HG03108 (cell line): ENCODE results near the gene RENBP.
A peak's percentile ranks its signal among the peaks of the same experiment; 100 is the strongest.

ENCODE experiments used
- ATAC-seq: cut with Tn5 transposase; IDR thresholded peaks from one replicate; pipeline ENCODE4 v1.9.1; 2021; ENCODE audit warnings: moderate library complexity; ENCODE audit not compliant: unreplicated experiment

Gene RENBP

DNA sequence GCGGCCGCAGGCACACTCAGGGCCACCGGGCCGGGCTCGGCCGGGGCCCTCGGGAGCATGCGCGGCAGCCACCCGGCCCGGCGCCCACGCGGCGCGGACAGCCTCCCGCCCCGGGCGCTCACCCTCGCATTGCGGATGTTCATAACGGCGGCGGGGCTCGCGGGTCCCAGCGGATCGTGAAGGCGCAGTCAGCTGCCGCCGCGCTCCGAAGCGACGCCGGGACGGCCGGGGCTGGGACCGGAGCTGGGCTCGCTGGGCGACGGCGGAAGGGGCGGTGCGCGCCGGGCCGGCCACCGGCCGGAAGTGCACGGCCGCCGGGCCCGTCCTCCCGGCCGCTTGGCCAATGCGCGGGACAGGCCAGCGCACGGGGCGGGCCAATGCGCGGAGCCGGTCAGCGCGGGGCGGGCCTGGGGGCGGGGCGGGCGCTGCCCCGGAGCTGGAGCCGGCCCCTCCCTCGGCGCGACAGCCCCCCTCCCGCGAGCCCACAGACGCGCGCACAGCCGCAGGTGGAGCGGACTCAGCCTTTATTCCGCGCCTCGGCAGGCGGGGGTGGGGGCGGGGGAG lies 9.6 kb downstream of the RENBP start, which contains the start of gene NAA10:
TSS of gene NAA10 (minus strand) at position 276 of the 564 bp plus-strand sequence. CDS start at position 143, 133 bp downstream.
- ATAC-seq: peak; percentile 87

- ATAC-seq: peak; percentile 2
Measured at GRCh38 chrX:153934148-153934761, 10.2 kb downstream of the RENBP start.

DNA sequence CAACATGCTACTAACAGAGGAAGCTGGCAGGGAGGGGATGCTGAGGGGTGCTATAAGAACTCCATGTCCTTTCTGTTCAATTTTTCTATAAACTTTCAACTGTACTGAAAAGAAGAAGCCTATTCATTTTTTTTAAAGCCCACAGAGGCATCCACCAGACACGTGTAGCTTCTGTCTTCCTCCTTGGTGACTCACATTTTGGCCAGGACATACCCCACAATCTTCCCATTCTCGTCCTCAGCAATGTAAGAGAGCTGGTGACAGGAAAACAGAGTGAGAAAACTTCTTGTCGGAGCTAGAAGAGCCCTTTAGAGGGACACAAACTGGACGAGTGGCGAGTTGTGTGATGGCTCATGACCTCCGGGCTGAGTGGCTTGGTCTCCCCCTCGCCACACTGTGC lies 10.7 kb downstream of the RENBP start:
- no peak for ATAC-seq

DNA sequence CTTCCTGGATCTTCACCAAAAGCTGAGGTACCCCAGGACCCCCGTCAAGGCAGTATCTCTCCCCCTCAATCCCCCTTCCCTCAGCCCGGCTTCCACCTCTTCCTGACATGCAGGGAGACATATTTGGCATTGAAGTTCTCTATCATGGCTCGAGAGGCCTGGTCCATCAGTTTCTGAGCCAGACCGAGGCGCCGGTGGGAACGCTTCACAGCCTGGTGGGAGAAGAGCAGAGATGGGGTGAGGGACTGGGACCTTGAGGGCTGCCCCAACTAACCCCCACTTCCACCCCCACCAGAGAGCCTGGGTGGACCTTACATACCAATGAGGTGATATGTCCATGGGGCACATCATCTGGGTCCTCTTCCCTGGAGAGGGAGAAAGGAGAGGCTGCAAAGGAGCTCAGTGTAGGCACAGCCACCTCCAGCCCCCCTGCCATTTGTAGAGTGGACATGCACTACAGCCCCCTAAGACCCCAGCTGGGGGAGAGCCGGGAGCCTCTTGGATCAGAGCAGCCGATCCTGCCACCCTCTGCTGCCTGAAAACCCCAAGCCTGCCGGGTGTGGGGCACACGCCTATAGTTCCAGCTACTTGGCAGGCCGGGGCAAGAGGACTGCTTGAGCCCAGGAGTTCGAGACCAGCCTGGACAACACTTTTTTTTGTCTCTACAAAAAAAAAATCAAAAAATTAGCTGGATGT lies 12.1 kb downstream of the RENBP start:
- ATAC-seq: no peak

DNA sequence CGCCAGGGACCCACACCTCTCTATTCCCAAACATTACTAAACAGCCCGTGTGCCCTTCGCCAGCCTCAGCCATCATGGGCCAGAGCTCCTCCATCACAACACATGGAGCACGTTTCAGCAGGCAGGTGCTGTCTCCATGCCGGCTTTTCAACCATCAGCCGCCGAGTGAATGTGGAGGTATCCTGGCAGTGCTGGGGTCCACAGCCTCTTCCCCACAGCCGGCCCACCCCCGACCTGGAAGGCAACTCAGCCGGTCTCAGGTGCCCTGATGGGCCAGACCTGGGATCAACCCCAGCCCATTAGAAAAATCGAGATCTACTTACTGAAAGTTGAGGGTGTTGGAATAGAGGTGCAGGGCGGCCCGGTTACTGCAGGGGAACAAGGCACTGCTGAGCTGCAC lies 12.7 kb downstream of the RENBP start:
- no peak for ATAC-seq

DNA sequence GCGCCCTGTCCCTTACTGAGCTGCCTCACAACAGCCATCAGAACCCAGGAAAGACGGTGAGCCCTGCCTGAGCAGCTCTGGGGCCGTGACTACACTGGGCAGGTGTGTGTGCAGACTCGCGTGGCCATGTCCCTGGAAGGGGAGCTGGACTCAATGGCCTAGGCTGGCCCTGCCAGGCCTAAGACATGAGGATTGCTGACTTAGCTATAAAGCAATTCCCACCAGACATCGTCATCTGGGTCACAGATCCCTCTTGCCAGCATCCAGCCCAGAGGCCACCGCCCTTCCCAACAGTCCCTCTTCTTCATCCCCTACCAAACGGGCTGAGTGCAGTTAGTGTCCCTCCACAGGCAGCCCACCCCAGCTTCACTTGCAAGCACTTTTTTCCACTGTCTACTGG lies 13.3 kb downstream of the RENBP start:
- ATAC-seq: no peak

DNA sequence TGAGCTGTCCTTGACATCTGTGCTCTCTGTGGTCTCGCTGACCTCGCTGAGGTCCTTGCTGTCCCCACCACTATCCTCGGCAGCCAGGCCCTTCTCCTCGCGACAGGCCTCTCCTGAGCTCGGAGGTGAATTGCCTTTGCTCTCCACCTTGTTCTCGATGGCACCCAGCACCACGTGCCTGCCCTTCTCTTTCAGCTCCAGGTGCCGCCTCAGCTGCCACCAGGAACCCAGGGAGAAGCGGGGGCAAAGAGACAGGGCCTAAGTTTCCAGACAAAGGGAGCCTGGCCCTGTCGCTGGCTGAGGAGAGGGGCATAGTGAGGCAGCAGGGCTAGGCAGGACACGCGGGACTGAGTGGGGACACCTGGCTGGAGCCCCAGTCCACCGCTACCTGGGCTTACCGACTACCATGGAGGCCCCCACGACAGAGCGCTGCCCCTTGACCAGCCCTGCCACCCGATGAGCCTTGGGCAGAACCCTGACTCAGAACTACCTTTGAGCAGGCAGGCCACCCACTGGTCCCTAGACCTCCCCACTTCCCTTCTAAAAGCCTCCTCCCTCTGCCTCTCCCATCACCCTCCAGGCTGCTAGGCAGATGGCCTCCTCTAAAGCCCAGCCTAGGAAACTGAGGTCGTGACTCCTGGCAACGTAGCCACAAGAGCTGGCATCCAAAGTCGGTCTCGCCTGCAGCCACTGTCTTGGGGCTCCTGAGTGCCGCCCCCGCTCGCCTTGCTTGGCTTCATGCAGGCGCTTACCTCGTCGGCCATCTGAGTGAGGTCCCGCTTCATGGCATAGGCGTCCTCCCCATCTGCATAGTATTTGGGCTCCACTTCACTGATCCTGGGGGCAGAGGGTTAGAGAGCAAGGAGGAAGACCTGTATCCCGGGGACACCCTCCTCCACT lies 14.2 kb downstream of the RENBP start:
- ATAC-seq: no peak

GRCh38 chrX:153929576-153929975 lies 14.9 kb downstream of the RENBP start:
- no peak for ATAC-seq

GRCh38 chrX:153928846-153929245 lies 15.6 kb downstream of the RENBP start:
- ATAC-seq: no peak

DNA sequence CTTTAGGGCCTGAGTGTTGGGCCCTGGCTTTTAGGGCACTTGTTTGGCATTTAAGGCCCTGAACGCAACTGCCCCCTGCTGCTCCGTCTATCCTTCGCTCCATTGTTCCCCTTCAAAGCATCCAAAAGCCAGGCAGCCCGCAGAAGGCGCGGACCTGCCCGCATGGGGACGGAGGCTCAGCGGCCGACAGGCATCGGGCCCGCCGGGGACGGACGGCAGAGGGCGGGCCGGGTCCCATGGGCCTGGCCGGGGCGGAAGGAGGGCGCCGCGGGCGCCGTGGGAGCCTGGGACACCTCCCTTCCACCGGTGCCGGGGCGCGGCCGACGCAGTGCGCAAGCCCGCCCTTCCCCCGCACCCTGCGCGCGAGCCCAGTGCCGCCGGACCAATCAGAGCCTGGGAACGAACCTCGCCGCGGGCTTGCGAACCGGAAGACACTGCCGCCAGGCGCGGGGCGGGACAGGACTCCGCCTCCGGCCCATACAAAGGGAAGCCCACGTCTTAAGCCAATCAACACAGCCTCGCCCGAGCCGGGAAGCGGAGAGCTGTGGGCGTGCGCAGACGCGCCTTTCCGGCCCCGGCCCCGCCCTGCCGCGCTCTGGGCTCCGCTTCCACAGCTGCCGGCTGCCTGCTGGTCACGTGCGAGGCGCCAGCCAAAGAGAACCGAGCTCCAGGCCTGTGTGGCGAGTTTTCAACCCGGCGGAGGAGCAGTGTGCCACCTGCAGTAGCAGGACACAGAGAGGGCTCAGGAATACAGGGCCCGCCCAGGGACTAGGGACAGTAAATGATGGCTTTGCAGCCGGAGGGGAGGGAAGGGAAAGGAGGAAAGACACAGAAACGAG lies 16.3 kb downstream of the RENBP start:
- ATAC-seq: peak; percentile 77

GRCh38 chrX:153927672-153927921 lies 16.8 kb downstream of the RENBP start:
- ATAC-seq: no peak

DNA sequence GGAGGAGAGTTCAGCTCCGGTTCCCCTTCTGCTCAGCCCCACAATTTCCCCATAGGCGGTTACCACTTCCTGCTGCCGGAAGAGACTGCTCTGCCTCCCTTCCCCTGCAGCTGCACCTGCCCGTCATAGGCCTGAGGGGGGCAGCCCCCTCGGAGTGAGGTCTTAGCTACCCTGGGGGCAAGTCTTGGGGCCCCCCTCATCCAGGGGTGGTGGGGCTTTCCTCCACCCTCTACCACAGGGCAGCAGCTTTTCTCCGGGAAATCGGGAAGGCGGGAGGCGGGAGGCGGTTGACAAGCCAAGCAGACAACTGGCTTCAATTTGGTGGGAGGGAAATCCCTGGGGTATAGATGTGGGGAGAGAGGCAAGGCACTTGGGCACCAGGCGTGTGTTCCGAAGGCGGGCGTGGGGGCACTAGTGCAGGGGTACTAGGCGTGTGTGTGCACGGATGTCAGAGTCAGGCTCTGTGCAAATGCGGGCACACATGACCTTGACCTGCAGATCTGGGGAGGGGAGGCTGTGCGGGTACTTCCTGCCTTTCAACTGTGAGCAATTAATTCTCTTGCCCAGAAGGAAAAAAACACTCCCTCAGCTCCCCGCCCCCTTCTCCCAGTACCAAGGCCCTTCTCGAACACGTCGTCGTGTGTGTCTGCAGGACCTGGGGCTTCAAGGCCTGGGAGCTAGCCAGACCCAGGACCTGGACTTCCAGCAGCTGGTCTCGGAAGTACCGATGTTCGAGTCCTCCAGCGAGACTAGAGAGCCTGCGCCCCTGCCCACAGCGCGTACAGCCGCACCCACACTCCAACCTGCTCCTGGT lies 17.4 kb downstream of the RENBP start:
- ATAC-seq: peak; percentile 38

DNA sequence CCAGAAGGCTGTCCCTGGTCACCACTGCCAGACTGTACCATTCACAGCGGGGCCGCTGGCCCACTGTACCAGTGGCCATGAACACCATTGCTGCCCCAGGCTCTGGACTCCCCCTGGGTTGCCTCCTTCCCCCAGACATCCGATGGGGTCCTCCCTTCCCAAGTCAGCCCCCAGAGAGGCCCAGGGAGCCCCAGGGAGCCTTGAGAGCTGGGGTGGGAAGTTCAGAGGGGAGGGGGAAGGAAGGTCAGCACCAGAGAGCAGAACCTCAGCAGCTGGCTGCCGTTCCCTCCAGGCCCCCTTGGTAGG lies 17.9 kb downstream of the RENBP start:
- no peak for ATAC-seq

DNA sequence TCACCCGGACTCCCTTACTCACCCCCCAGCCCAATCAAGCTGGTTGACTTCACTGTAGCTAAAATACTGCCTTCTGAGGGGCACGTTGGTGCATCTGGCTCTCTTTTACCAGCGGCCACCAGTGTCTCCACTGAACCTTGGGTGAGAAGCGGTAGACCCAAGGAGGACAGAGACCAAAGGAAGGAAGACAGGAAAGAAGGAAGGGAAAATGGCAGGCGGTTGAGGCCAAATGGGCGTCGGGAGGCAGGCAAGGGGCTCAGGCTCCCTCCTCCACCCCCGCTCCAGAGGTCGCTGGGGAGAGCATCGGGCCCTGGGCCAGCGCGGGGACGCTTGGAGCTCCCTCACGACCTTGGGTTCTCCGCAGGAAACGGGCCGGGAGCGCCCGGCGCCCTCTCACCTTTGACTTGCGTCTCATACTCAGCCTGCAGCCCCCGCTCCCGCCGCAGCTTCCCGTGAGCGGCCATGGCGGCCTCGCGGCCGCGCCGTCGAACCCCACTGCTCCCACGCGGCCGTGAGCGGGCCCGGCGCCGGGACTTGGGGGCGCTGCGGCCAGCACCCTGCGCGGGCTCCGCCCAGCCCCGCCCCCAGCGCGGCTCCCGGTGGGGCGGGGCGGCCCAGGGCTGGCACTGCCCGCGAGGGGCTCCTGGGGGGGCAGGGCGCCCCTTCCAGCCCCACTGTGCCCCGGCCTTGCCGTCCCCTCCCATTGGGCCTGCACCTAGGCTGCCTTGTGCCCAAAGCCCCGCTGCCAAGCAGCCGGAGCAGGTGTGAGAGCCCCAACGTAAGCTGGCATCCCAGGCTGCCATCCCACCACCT lies 18.5 kb downstream of the RENBP start, which contains the start of gene ARHGAP4:
TSS of gene ARHGAP4 (minus strand) at position 526 of the 813 bp plus-strand sequence. CDS start at position 464, 62 bp downstream.
- ATAC-seq: no peak

GRCh38 chrX:153925387-153925738 lies 19.1 kb downstream of the RENBP start:
- no peak for ATAC-seq

- ATAC-seq: no peak
Measured at GRCh38 chrX:153924149-153924861, 20.1 kb downstream of the RENBP start.

- no peak for ATAC-seq
Measured at GRCh38 chrX:153922932-153923857, 21.2 kb downstream of the RENBP start.
